Measurements from ENCODE around the gene PDE8B. TPM values are rescaled to one million over a fixed set of nuclear protein-coding genes. Genes with fewer than 3 reads are reported as not detected.

The PDE8B gene
- total and polyA plus RNA-seq, 2 experiments from 2014 or later = 0.83 to 0.84 TPM

DNA sequence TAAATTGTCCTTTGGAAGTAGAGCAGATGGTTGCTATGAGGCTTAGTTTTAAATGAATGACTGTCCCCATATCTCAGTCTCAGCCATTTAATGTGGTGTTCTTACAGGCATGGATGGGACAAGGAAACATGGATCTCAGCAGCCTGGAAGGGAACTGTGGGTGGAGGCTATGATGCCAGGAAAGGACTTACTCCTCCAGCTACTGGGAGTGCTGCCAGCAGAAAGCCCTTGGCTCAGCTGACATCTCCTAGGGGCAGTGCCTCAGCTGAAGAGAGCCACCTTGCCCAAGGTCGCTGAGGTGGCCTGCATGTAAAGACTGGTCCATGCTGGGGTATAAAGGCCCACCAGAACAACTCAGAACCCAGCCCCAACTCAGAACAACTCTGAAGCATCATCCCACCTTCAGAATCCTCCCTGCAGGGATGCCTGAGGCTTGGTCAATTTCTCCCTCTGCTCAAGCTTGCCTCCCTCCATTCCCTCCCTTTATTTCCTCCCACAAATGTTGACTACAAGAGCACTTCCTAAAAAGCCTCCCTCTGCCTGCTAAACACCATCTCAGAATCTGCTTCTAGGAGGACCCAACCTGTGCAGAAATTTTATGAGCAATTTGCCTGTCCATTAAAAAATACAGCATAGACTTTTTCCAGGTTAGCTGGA lies 1.8 kb upstream of the PDE8B start:
- TF ChIP-seq, protein P1, sequence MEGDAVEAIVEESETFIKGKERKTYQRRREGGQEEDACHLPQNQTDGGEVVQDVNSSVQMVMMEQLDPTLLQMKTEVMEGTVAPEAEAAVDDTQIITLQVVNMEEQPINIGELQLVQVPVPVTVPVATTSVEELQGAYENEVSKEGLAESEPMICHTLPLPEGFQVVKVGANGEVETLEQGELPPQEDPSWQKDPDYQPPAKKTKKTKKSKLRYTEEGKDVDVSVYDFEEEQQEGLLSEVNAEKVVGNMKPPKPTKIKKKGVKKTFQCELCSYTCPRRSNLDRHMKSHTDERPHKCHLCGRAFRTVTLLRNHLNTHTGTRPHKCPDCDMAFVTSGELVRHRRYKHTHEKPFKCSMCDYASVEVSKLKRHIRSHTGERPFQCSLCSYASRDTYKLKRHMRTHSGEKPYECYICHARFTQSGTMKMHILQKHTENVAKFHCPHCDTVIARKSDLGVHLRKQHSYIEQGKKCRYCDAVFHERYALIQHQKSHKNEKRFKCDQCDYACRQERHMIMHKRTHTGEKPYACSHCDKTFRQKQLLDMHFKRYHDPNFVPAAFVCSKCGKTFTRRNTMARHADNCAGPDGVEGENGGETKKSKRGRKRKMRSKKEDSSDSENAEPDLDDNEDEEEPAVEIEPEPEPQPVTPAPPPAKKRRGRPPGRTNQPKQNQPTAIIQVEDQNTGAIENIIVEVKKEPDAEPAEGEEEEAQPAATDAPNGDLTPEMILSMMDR (IDR thresholded peaks at IDR 0.05; ENCODE audit: low read depth, low read length) = no peak
- no peak overlapping the region for H3K27ac ChIP-seq
- no peaks in the 10 kb centered on the region for H3K4me1 ChIP-seq (ENCODE audit: low read depth)
- H3K4me3 ChIP-seq = no peak overlapping the region
- H3K9me3 ChIP-seq (ENCODE audit: low read depth) = no peaks in the 10 kb centered on the region
- DNase-seq (ENCODE audit: low read depth in 1 of 2, low spot score in 1 of 2) = no peak
- peaks cover 77% of the 10 kb centered on the region for H3K27me3 ChIP-seq
- H3K36me3 ChIP-seq = no peaks in the 10 kb centered on the region

DNA sequence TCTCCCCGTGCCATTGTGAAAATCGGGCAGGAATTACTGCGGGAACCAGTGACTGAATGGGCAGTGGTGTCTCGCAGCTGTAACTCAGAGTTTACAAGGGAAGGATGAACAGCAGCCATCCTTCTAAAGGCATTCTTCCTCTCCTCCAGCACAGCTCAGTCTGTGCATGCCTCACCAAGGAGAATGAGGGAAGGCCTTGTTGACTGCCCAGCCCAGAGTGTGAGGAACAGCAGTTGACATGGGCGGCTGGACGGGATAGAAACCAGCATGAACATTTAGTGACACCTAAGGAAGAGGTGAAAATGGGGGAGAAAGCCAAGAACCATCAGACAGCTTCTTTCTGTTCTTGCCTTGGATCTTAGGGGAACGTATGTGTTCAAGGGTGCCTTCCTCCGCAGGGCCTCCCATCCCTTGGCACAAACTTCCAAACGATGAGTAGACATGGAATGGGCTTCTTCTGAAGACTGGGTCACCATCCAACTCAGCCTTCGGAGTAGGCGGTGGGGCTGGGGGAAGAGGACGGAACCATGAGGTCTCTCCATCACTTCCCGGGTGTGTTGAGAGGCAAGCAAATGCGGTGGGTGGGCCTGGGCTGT lies 887 bp upstream of the PDE8B start:
- TF ChIP-seq, protein P1 (IDR thresholded peaks at IDR 0.05; ENCODE audit: low read depth, low read length) = no peak
- H3K27ac ChIP-seq = no peak overlapping the region
- no peak for DNase-seq (ENCODE audit: low read depth in 1 of 2, low spot score in 1 of 2)
- no peaks in the 10 kb centered on the region for H3K36me3 ChIP-seq
- peak overlapping the region; percentile 36 for H3K4me3 ChIP-seq
- H3K9me3 ChIP-seq (ENCODE audit: low read depth) = no peaks in the 10 kb centered on the region
- peaks cover 87% of the 10 kb centered on the region for H3K27me3 ChIP-seq
- H3K4me1 ChIP-seq (ENCODE audit: low read depth) = no peaks in the 10 kb centered on the region

DNA sequence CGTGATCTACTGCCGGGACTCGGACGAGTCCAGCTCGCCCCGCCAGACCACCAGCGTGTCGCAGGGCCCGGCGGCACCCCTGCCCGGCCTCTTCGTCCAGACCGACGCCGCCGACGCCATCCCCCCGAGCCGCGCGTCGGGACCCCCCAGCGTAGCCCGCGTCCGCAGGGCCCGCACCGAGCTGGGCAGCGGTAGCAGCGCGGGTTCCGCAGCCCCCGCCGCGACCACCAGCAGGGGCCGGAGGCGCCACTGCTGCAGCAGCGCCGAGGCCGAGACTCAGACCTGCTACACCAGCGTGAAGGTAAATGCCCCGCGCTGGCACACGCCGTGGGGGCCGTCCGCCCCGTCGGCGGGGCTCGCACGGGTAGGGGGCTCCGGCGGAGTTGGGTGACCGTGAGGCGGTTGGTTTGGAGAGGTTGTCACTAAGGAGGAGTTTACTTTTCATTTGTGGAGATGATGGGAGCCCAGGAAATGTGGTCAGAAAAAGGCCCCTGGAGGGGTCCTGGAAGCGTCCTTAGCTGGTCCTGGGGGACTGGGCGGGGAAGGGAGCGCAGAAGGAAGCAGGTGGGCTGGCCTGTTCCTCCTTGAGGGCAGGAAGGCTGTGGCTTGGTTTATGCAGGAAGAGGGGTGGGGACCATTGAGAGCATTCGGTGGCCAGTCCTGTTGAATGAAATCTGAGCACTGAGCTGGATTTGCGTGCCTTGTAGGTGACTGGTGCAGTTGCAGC lies 647 bp downstream of the PDE8B start:
- H3K36me3 ChIP-seq = no peaks in the 10 kb centered on the region
- peaks cover 88% of the 10 kb centered on the region for H3K27me3 ChIP-seq
- H3K4me1 ChIP-seq (ENCODE audit: low read depth) = no peaks in the 10 kb centered on the region
- DNase-seq (ENCODE audit: low read depth in 1 of 2, low spot score in 1 of 2) = peak in 1 of 2 donors; percentile 44
- peak overlapping the region; percentile 36 for H3K4me3 ChIP-seq
- H3K27ac ChIP-seq = no peak overlapping the region
- no peaks in the 10 kb centered on the region for H3K9me3 ChIP-seq (ENCODE audit: low read depth)
- TF ChIP-seq, protein P1 (IDR thresholded peaks at IDR 0.05; ENCODE audit: low read depth, low read length) = no peak

DNA sequence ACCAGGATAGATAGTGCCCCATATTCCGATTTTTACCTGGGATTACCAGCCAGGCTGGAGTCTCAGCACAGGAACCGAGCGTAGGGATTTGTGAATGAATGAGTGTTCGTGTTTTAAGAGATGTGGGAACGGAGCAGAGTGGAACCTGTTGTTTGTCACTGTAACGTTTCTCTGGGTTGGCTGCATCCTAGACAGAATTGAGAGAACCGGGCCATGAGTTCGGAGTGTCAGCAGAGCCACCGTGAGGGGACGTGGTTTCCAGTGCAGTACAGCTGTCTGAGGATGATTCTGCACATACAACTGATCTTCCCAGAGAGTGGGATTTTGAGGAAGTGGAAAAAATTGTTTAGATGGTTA lies 1.2 kb downstream of the PDE8B start:
- no peaks in the 10 kb centered on the region for H3K9me3 ChIP-seq (ENCODE audit: low read depth)
- no peaks in the 10 kb centered on the region for H3K36me3 ChIP-seq
- peak overlapping the region; percentile 36 for H3K4me3 ChIP-seq
- DNase-seq (ENCODE audit: low read depth in 1 of 2, low spot score in 1 of 2) = no peak
- TF ChIP-seq, protein P1 (IDR thresholded peaks at IDR 0.05; ENCODE audit: low read depth, low read length) = no peak
- H3K27ac ChIP-seq = no peak overlapping the region
- H3K27me3 ChIP-seq = peaks cover 83% of the 10 kb centered on the region
- H3K4me1 ChIP-seq (ENCODE audit: low read depth) = no peaks in the 10 kb centered on the region

DNA sequence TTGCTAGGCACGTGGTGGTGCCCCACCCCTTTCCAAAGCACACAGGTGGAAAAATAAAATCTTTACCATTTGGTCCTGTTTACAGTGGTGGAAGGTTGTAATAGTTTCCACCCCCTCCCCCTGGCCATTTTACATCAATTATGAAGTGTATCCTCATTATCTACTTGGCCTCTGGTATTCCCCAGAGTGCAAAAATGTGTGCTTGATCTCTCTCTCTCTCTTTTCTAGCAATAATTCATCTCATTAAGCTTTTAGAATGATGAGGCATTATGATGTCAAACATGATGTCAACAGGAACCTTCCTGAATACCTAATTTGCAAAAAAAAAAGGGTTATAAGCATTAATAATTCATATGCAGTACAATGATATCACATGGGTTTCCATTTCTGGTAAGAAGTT lies 3.1 kb downstream of the PDE8B start:
- TF ChIP-seq, protein P1 (IDR thresholded peaks at IDR 0.05; ENCODE audit: low read depth, low read length) = no peak
- Histone ChIP-seq H3K9me3 (ENCODE audit: low read depth) (no peaks in the 10 kb centered on the region), H3K27ac (no peak overlapping the region), H3K36me3 (no peaks in the 10 kb centered on the region), H3K4me1 (ENCODE audit: low read depth) (no peaks in the 10 kb centered on the region), H3K4me3 (no peak overlapping the region), H3K27me3 (peaks cover 64% of the 10 kb centered on the region)
- no peak for DNase-seq (ENCODE audit: low read depth in 1 of 2, low spot score in 1 of 2)
